Kidney epithelial cell (primary cell): ENCODE measurements around the gene FAM72B. TPM values are rescaled to one million over a fixed set of nuclear protein-coding genes. Genes with fewer than 3 reads are reported as not detected.
"Not testable (repeated sequence)": the region's sequence is repeated elsewhere in the genome, so short reads cannot be mapped to it uniquely, and the experiment has no call there.

ENCODE experiments used
- DNase-seq: peaks from one replicate; pipeline ENCODE4 v3.0.0-alpha.2; 2010; ENCODE audit warnings: low read depth
- H3K27me3 ChIP-seq: 2 replicates; pipeline ENCODE4 v1.6.0; 2011; ENCODE audit warnings: low read length; ENCODE audit not compliant: control insufficient read depth, insufficient read depth
- H3K36me3 ChIP-seq: 2 replicates; pipeline ENCODE4 v1.5.1; 2011; ENCODE audit warnings: low read length; ENCODE audit not compliant: control insufficient read depth, insufficient read depth
- H3K4me3 ChIP-seq: 2 replicates; pipeline ENCODE4 v1.5.1; 2011; ENCODE audit warnings: low read depth, mild to moderate bottlenecking, control low read depth, low read length
- total RNA-seq: library from RNA; depleted of rRNA; stranded (reverse); fragments of >200 nt; gene quantifications from 2 replicates; pipeline ENCODE4 v1.2.3, GENCODE V29; 2015

Gene FAM72B
- total RNA-seq, 1 donor from 2014 or later = 1.5 TPM

DNA sequence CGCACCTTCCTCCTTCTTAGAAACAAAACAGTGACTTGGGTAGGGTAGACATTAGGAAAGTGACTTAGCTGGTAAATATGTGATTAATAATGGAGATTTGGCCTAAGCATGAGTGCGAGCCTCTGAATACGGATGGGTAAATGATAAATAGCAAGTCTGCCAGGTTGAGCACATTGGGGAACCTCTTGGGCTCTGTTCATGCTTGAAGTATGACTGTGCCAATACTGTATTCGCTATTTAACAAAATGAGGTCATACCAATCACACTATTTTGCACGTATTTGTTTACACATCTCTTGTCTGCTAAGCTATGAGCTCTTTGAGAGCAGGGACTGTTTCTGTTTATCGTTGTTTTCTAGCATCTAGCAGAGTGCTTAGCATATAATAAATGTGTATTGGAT, 24.2 kb upstream of the FAM72B start:
- not testable (repeated sequence) for DNase-seq, H3K27me3 ChIP-seq, H3K36me3 ChIP-seq, H3K4me3 ChIP-seq

DNA sequence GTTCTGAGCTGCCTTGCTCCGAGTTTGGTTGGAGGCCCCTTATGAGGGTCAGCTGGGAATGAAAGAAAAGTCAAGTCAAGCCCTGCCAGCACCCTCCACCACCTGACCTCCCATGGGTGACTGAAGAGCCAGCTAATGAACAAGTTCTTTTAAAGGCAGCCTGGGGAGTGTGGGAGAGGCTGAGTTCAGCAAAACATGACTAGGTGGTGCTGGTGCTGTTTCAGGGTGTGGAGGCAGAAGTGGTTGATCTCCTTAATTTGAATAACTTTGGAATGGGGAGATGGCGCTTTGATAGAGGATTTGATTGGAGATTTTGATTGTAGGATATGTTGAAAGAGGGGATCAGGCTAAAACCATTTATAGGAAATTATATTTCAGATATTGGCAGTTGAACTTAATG, 23.2 kb upstream of the FAM72B start:
- not testable (repeated sequence) for H3K4me3 ChIP-seq, DNase-seq, H3K36me3 ChIP-seq, H3K27me3 ChIP-seq

DNA sequence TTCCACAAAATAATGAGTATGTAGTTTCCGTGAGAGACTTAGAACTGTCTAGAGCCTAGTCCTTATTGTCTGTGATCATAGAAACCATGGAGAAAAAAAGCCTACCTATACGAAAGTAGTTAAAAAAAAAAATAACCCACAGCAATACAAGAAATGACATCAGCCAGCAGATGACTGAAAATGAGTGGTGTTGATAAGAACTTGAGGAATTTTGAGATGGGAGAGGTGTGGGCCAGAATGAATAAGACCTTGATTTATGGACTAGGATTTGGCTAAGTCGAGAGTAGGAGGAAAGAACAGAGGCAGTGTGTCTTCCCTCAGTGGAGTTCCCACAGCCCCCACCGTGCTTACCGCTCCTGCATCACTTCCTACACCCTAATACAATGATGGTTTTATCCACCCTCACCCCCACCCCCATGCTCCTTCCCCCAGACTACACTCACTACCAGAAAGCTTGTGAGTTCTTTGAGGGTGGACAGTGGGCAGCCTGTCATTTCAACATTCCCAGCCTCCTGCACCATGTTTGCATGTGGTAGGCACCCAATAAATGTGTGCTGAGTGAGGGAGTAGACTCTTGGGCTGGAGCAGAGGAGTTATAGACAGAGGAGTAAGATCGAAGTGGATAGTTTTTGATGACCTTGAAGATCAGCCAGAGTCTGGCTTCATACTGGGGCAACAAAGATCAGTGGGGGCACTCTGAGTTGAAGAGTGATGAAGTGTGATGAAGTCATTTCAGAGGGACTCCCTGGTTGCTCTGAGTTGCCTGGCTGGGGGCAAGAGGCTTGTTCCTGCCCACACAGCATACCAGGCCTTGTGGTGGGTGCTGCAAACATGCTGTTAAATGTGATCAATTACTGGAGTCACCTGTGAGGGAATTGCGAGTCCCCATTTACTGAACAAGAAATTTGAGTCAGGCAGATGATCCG, 21.9 kb upstream of the FAM72B start:
- H3K4me3 ChIP-seq, DNase-seq, H3K27me3 ChIP-seq, H3K36me3 ChIP-seq: not testable (repeated sequence)

DNA sequence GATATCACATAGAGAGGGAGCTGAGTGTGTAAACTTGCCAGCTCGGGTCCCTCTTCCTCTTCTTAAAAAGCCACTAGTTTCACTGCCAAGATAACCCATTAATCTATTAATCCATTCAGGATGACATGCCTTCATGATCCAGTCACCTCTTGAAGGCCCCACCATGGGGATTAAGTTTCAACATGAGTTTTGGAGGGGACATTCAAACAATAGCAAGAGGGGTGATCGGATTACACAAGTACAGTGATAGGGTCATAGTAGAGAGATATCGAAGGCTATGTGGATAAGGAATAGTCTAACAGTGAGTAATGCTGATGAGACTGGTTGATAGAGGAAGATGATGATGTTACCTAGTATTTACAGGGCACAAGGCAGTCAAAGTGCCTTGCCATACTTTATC, 18.8 kb upstream of the FAM72B start:
- not testable (repeated sequence) for H3K4me3 ChIP-seq, H3K36me3 ChIP-seq, H3K27me3 ChIP-seq, DNase-seq

DNA sequence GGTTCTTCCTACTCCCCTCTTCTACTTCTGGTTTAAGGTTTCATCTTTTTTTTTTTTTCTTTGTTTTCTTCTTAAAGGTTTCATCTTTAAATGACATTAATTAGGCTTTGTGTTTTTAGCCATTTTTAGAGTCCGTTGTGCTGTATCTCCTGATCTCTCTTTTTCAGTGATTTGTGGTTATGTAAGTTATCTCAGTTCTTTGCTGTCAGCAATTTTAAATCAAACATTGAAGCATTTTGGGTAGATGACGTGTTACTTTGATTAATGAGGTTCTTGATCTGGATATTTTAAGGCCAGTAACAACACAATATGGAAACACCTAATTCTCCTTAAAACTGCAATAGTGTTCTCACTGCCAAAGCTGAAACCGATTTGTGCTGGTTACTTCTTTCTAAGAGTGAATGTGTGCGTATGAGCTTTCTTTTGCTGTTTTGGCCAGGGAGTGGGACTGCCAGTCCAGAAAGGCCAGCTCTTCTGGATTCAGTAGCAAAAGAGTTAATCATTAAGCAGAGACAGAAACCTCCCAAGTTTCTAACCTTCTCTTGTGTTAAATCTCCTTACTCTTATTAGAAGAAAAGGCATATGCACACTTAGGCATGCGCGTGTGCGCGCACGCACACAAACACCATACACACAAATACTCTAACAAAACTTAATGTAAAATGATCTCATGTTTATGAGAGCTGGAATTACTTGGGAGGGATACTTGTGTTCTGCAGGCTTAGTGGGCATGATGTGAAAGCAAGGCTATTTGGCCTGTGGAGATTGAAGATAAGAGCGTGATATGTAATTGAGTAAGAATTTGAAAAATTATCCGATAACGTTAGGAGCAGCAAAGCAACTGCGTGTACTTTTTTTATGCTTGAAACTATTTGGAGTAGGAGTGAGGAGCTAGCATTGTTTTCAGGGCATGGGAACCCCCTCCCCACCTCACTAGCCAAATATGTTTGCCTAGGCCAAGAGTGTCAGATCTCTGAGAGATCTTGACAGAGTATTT, 17.1 kb upstream of the FAM72B start:
- peak; percentile 2 for DNase-seq
- H3K27me3 ChIP-seq, H3K4me3 ChIP-seq, H3K36me3 ChIP-seq: not testable (repeated sequence)

DNA sequence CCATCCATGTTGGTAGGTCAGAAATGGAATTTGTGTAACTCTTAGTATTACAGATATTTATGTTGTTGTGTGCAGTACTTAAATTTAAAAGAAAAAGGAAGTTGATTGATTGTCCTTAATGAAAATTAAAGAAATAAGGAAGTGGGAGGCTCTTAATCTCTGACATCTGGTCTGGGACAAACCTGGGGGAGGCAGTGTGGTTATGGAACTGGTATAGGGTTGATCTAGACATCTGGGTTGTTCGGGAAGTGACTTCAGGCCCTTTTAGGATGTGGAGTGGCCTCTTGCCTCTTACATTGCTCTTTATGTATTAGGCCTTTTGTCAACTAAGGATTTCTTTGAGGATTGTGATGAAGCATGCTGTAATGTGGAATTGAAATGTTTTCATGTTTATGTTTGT, 16.1 kb upstream of the FAM72B start:
- not testable (repeated sequence) for H3K4me3 ChIP-seq, DNase-seq, H3K27me3 ChIP-seq, H3K36me3 ChIP-seq

DNA sequence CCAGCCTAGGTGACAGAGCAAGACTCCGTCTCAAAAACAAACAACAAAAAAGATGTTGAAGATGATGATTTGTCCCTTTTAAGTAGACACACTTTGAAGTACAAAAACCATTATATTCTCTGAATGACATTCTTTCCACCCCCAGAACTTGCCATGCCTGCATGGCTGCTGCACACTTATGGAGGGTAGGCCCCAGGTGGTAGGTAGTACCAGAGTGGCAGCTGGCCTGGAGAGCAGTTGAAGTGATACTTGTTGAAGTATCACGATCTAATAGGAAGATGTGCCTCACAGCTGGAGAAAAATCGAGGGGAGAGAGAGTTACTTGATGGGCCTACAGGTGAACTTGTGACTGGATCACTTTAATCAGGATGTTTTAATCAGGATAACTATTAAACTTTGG, 15.6 kb upstream of the FAM72B start:
- H3K36me3 ChIP-seq, H3K4me3 ChIP-seq, DNase-seq, H3K27me3 ChIP-seq: not testable (repeated sequence)

DNA sequence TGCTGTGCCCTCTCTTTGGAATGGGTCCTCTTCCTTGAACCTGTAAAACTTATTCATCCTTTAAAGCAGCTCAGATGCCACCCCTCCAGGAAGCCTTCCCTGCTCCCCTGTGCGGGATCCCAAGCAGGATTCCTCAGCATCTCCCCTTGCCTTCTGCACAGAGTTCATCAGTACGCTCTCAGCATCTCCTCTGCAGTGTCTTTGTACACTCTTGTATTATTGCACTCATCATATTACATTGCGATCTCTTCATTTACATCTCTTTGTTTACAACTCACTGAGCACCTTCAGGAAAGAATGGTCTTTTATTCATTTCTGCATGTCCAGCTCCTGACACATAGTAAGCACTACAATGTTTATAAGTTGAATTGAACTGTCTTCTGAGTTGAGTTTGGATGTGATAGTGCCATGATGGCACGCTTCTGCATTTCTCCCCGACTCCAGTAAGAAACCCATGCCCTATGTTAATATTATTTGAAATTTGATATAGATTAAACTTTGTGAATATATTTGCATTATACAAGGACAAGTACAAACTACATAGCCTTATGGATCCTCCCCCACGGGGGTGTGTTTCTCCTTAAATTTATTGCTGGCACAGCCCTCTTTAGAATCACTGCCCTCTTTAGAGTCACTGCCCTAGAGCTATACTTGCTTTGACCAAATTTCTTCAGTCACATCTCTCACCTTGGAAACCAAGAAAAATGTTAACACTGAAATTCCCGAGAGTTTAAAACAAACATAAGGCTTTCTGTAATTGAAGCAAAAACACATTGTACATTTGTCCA, 13.1 kb upstream of the FAM72B start:
- not testable (repeated sequence) for H3K4me3 ChIP-seq, H3K27me3 ChIP-seq, DNase-seq, H3K36me3 ChIP-seq

DNA sequence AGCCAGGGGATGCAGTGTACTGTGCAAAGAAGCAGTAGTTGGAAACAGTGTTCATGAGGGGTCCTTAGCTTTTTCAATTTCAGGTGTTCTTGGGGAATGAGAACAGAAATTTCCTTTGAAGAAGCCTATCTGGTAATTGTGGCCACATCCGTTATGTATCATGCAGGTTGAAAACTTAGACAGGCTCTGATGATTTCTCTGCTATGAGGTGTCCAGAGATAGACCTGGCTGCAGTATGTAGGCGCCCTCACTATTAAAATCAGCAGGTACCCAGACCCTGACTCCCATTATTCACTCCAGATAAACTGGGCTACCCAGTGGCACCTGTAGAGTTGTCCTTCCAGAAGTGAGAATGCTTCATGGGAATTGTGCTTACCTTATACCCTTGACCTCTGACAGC, 8.4 kb upstream of the FAM72B start:
- not testable (repeated sequence) for H3K4me3 ChIP-seq, H3K27me3 ChIP-seq, DNase-seq, H3K36me3 ChIP-seq

DNA sequence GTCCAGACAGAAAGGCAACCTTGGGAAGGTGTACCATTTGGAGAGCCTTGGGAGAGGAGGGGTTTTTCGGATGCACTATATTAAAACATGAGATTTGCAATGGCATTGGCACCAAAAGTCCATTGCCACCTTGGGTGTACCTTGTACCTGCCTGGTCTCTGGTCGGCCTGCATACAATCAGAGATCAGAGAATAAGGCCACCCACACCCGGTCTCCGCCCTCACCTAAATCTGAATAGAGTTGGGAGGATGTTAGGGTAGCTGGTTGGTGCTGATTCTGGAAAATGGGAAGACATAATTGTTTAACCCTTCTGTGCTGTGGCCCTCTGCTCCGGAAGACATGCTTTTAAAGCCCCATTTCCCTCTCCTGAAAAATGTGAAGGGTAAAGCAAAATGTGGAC, 3.8 kb upstream of the FAM72B start:
- not testable (repeated sequence) for H3K4me3 ChIP-seq, H3K36me3 ChIP-seq, DNase-seq, H3K27me3 ChIP-seq

DNA sequence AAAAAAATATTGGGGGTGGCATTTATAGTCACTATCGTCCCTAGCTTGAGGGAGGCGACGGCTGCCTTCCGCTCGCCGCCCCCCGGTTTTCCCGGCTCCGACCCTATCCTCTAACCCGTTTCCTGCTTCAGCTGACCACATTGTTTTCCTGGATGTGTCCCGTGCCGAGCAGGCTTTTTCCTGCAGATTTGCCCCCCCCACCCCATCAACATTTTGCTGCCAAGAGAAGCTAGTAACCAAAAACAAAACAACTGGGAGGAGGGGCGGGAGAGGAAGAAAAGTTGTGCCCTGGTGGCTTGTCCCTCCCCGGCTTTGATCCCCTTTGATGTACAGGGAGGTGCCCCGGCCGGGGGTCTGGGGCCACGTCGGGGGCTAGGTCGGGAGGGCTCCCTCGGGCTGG, 2.1 kb upstream of the FAM72B start:
- not testable (repeated sequence) for H3K36me3 ChIP-seq, DNase-seq, H3K4me3 ChIP-seq, H3K27me3 ChIP-seq

DNA sequence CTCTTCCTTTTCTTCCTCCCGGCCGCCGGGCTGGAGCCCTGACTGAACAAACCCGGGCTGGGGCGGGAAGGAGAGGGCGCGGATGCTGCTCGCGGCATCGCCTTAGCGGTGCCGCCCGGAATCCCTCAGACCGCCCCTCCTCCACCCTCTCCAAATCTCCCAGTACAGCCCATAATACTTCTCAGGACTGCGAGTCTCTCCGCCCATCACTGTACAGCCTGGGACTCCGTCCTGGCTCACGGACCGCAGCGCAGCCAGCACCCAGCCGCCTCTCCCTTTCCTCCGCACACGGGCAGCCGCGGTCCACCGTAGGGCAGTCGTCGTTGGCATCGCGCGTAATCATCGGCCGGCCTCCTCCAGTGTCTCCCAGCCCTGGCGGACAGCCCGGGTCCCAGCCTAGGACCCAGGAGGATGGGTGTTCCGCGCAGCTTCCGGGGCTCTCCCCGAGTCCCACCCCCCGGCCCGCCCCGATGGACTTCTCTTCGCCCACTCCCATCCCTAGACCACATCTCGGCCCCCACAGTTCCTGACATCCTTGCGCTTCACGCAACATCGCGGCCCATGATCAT, 1.1 kb upstream of the FAM72B start:
- not testable (repeated sequence) for DNase-seq, H3K36me3 ChIP-seq, H3K4me3 ChIP-seq, H3K27me3 ChIP-seq

DNA sequence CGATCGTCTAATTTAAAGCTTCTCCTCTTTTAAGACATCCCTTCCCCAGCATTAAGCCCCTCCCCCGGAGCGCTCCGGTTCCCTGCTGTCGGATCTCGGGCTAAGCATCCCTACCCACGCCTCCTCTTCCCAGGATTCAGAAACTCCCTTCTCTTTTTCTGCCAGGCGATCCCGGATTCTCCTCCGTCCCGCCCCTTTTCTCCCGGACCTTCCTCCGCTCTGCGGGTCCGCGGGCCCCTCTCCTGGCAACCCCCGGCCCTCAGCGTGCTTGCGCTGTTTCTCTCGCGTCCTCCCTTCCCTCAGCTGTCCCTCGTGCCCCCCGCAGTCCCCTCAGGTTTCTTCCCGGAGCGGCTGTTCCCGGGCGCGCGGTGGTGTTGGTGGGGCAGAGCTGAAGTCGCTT, 273 bp downstream of the FAM72B start:
- not testable (repeated sequence) for DNase-seq, H3K36me3 ChIP-seq, H3K27me3 ChIP-seq
- peak overlapping the region; percentile 44 for H3K4me3 ChIP-seq

DNA sequence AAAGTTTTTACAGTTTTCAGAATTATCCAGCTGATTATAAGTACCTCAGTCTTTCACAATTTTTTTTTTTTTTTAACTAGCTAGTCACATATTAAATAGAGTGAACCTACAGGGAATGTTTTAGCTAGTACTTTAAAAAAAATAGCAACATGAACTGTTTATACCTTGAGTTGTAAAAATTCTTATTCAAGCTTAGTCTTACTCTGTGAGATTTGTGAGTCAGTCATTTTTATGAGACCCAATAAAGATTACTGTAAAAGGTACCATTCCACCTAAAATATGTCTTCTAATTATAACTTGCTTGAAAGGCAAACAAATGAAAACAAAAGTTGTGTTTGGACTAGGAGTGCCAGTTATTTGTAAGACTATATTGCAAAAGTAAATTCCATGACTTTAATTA, 5.9 kb downstream of the FAM72B start:
- DNase-seq, H3K4me3 ChIP-seq, H3K27me3 ChIP-seq, H3K36me3 ChIP-seq: not testable (repeated sequence)
